HG03196 (cell line): ENCODE measurements around the gene NKX3-2.

Experiments used
- ATAC-seq: cut with Tn5 transposase; IDR thresholded peaks from one replicate; pipeline ENCODE4 v1.9.1; 2021; ENCODE audit not compliant: unreplicated experiment

Gene NKX3-2

GRCh38 chr4:13546142-13546940 is 2.0 kb upstream of the NKX3-2 start:
- ATAC-seq = no peak

GRCh38 chr4:13545394-13545808 is 1.1 kb upstream of the NKX3-2 start:
- ATAC-seq = no peak

GRCh38 chr4:13544606-13545393 is 492 bp upstream of the NKX3-2 start:
- peak; percentile 34 for ATAC-seq

- ATAC-seq = no peak
Observed at GRCh38 chr4:13543032-13543838, 1.1 kb downstream of the NKX3-2 start.

- ATAC-seq = no peak
Observed at GRCh38 chr4:13542577-13543031, 1.7 kb downstream of the NKX3-2 start.

DNA sequence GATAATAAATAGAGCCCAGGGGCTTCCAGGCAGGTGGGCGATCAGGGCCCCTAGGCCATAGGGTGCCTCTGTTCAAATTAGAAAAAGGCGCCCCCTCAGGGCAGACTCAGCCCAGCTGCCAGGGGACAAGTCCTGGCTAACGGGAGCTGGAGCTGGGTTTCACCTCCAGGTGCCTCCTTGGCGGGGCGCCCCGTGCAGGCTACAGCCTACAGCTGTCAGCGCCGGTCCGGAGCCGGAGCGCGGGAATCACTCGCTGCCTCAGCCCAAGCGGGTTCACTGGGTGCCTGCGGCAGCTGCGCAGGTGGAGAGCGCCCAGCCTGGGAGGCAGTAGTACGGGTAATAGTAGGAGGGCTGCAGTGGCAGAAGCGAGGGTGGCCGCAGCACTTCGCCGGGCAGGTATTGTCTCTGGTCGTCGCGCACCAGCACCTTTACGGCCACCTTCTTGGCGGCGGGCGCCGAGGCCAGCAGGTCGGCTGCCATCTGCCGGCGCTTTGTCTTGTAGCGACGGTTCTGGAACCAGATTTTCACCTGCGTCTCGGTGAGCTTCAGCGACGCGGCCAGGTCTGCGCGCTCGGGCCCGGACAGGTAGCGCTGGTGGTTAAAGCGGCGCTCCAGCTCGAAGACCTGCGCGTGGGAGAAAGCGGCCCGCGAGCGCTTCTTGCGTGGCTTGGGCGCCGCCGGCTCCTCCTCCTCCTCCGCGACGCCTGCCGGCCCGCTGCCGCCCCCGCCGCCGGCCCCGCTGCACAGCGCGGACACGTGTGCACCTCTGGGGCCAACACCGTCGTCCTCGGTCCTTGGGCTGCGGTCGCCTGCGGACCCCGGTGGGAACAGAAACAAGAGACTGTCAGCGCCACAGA is 2.4 kb downstream of the NKX3-2 start:
- no peak for ATAC-seq

- ATAC-seq = no peak
Observed at GRCh38 chr4:13541176-13541604, 3.1 kb downstream of the NKX3-2 start.

DNA sequence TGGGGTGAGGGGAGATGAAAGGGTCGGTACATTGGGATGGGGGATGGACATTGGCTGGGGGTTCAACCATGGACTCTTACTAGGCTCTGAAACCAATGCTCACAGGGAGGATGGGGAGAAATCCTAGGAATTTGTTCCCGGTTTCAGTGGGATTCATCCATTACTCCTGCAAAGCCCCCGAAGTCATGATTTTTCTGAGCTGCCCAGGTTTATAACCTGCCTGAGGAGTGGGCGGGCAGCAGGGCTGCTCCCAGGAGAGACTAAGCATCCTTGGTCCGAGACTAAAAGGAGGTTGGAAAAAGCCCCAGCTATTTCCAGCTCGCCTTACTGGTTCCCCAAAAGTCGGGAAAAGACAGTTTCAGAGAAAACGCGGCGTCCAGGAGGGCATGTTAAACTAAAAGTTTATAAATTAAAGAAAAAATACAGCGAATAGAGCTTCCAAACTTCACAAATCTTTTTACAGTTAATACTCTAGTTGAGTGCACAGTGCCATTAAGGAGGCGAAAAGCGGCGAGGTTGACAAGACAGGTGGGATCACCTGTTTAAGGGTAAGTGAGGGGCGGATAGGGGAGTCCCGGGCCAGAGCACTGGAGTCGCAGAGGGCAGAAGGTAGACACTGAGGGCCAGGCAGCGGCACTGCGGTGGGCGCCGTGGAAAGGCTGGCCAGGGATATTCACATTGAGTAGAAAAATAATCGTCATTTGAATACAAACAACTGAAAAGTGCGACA is 3.7 kb downstream of the NKX3-2 start:
- no peak for ATAC-seq

DNA sequence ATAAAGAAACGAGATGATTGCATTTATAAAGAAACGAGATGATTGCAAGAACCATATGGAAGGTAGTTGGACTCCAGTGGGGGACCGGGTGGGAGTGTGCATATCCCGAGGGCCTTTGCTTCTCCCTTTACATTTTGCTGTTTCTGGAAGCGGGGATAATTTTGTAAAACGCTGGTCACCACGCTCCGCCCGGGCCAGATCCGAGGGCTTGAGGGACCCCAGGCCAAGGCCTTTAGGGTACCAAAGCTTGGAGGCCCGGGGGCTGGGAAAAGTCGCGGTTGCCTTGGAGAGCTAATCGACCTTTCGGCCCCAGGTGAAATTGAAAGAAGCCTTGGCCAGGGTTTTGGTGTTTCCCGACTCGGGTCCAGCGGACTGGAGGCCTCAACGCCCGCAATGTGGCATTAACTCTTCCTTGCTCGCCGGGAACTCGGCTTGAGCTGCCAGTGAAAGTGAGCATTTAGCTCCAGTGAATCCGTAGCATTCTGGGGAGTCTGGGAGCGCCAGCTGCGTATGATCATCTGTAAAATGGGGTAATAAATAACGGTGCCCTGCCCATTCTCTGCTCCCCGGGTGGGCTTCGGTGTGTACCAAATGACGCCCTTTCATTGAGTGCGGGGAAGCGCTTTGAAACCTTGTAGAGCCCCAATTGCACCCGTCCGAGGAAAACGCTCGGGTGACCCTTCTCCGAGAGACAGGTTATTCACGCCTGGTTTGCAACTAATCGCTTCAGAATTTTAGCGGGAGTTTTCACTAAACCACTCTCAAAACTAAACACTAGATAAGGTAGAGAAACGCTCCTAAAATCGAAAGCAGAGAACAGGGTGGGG is 4.5 kb downstream of the NKX3-2 start:
- ATAC-seq = no peak

DNA sequence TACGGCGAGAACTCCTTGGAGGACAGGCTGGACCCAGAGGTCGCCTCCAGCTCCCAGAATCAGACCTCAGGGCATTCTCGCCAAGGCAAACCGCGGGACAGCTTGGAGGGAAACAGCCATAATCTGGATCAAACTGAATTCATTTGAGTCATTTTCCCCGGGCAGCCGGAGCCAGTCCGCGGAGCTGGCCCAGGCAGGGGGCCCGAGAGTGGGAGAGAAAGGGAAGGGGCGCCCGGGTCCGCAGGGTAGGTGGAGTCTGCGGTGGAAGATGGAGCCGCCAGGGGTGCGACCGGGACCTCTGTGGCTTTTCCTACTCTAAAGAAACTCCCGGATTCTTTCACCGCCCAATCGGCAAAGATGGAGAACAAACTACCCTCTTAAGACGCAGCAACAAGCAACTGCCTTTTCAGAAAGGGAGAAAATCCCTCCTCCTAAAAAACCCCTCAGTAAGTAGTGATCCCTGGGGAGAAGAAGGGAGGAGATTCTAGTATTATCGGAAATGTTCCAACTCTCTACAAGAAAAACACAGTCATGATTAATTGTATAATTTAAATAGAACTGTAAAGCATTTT is 5.2 kb downstream of the NKX3-2 start:
- ATAC-seq = no peak

- no peak for ATAC-seq
Observed at GRCh38 chr4:13538427-13538973, 5.8 kb downstream of the NKX3-2 start.

DNA sequence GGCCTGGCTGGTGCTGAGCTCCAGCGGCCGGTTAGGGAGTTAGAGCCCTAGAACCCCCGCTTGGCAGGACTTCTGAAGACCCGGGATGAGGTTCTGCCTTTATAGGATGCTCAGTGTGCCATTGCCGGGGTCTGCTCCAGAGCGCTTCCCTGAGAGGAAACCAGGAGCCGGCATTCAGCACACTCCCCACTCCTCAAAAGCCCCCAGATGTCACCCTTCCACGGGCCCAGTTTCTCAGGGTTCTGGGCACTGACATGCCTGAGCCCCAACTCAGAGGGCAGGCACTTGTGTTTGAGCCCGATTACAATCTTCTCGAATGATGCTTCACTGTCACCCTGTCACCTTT is 6.5 kb downstream of the NKX3-2 start:
- no peak for ATAC-seq

DNA sequence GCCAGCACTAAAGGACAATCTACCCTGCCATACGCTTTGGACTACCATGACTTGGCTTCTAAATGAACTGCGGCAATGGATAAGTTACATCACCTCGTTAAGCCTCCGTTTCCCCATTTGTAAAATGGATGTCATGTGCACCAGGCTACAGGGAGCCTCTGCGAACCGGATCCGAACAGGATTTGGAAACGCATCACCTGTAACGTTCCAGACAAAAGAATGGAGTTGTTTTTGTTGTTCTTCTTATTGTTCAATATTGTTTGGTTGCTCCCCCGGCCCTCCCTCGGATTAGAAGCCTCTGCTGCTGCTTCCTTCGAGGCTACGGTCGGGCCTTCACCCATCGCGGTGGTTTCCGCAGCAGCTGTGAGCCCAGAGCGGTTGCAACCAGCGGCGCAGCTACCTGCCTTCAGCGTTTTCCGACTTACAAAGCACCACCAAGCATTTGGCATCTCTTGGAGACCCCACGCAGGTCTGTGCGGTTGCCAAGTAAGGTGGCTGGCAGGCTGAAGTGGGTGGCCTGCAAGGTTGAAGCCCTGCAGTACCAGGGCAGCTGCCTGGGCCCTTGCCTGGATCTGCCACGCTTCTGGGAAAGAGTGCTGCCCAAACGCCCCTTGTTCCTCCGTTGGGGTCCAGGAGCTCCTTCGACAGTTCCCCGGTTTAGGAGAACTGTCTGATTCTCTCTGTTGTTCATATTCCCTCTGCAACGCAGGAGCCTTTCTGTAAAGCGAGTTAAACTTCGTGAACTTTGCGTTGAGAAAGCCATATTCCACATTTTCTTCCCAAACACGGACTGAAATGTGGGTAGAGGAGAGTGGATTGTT is 7.1 kb downstream of the NKX3-2 start:
- no peak for ATAC-seq

DNA sequence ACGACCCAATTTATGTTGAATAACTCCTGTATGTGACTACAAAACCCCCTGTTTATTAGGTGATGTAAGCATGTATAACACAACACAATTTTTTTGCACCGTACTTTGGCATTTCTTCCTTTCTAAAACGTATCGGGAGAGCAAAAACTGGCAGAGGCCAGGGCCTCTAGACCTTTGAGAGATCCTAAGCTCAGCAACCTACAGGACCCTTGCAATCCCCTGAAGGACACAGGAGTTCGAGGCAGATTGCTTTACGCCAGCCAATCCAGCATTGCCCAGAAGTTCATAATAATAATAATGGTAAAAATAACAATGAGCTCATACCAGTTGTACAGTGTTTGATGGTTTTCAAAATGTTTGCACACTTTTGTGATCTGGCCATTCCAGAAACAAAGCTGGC is 7.7 kb downstream of the NKX3-2 start:
- ATAC-seq = no peak

DNA sequence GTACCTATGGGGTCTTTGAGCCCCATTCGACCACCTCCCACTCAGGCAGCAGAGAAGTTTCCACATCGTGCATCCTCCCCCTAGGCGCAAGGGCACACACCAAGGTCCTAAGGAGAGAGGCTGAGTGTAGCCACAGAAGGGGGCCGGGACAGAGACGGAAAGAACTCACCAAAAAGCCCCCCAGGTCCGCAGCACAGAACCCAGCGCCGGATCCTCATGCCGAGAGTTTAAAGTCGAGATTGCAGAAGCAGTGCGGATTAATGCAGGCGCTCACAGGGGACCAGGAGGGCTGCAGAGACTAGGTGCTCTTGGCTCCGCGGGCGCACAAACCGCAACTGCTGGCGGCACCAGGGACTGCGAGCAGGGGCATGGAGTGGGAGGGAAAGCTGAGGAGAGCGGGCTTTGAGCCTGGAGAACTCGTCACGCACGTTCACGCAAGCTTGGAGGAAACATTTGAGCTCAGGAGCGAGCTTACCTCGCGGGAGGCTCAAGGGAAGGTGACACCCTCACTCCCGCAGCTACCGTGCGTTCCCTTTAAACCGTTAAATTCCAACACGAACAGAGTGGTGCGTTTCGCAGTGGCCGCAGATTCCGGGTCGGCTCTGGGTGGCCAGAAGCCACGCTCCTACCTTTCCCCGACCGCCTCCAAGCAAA is 8.5 kb downstream of the NKX3-2 start:
- ATAC-seq = no peak

GRCh38 chr4:13535118-13535517 is 9.2 kb downstream of the NKX3-2 start:
- ATAC-seq = no peak
